ENCODE results near the gene CST9. TPM values are rescaled to one million over a fixed set of nuclear protein-coding genes. Genes with fewer than 3 reads are reported as not detected.

CST9 gene
- total and polyA plus RNA-seq, 2 of the 13 experiments (the other 11 are each of a cell fraction or from before 2014, with no cell fraction given): 0.07 TPM; not detected in 1

DNA sequence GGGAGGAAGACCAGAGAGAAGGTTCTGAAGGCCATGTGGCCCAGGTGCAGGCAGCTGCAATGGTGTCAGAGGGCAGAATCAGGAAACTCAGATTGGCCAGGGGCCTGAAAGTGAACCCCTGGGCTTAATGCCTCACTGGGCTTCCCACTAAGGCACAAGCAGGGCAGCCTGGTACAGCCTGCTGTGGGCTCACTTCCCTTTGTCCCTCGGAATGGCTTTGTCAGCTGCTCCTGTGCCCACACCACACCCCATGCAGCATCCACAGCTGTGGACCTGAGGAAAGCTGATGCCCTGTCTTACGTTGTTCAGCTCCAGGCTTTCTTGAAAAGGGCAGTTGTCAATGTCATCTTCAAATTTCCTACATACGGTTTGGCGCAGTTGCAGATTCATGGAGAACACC, 2.4 kb downstream of the CST9 start:
- DNase-seq (ENCODE audit: low spot score) (no peak), FAIRE-seq (no peak), ATAC-seq (no peak)
- in situ Hi-C loops (cut with HindIII; ENCODE audit: extremely low pct_ligation_motif_present, low pct_unique_long_range_greater_than_20kb): no loop called here
- Histone ChIP-seq H3K4me3 (replicated peaks in 1 of 3; ENCODE audit: insufficient read depth in 1 of 3, low read depth in 2 of 3, low read length in 3 of 3) (no peak overlapping the region), H3K36me3 (replicated peaks in 1 of 2; ENCODE audit: control insufficient read depth in 1 of 2, insufficient read depth in 2 of 2, low read length in 2 of 2) (no peaks in the 10 kb centered on the region), H3K4me2 (ENCODE audit: low read depth, low read length) (no peak overlapping the region), H2AFZ (ENCODE audit: low read length) (no peak overlapping the region), H3K27ac (ENCODE audit: extremely low read length, insufficient read depth, low read length) (no peak overlapping the region), H3K9me3 (ENCODE audit: low read length) (no peaks in the 10 kb centered on the region), H3K4me1 (ENCODE audit: insufficient read depth, low read length) (peaks cover 19% of the 10 kb centered on the region), H3K9ac (ENCODE audit: insufficient read depth, low read depth, low read length) (no peak overlapping the region), H3K27me3 (ENCODE audit: control insufficient read depth in 1 of 2, insufficient read depth in 2 of 2, low read length in 2 of 2) (peaks cover 2 to 28% of the 10 kb centered on the region in 2 experiments; a peak in 4 of 5 replicates), H3K79me2 (ENCODE audit: insufficient read depth, low read length) (no peaks in the 10 kb centered on the region), H4K20me1 (ENCODE audit: insufficient read depth, low read length) (no peaks in the 10 kb centered on the region)
- POLR2A ChIA-PET: no interaction called here
- intact Hi-C loops (cut with micrococcal nuclease; ENCODE audit: unreplicated experiment): no loop called here
- no peak for TF ChIP-seq ARNTL (CRISPR knock-in tag; IDR thresholded peaks at IDR 0.05)
- TF ChIP-seq NFYC (CRISPR knock-in tag; IDR thresholded peaks at IDR 0.05): no peak
- TF ChIP-seq, protein P1, sequence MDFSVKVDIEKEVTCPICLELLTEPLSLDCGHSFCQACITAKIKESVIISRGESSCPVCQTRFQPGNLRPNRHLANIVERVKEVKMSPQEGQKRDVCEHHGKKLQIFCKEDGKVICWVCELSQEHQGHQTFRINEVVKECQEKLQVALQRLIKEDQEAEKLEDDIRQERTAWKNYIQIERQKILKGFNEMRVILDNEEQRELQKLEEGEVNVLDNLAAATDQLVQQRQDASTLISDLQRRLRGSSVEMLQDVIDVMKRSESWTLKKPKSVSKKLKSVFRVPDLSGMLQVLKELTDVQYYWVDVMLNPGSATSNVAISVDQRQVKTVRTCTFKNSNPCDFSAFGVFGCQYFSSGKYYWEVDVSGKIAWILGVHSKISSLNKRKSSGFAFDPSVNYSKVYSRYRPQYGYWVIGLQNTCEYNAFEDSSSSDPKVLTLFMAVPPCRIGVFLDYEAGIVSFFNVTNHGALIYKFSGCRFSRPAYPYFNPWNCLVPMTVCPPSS (IDR thresholded peaks at IDR 0.05): no peak
- TF ChIP-seq ZNF296 (CRISPR knock-in tag; conservative IDR thresholded peaks at IDR 0.05): no peak
- TF ChIP-seq TBX2 (CRISPR knock-in tag; IDR thresholded peaks at IDR 0.05; ENCODE audit: borderline replicate concordance): no peak
- no peak for TF ChIP-seq HOXA7 (CRISPR knock-in tag; IDR thresholded peaks at IDR 0.05)
- no peak for TF ChIP-seq ZNF431 (CRISPR knock-in tag; IDR thresholded peaks at IDR 0.05; ENCODE audit: borderline replicate concordance, low read depth)
- no peak for TF ChIP-seq BORCS8-MEF2B (CRISPR knock-in tag; IDR thresholded peaks at IDR 0.05)
- TF ChIP-seq SMAD3 (CRISPR knock-in tag; IDR thresholded peaks at IDR 0.05): no peak
- no peak for TF ChIP-seq CHCHD3 (CRISPR knock-in tag; IDR thresholded peaks at IDR 0.05)
- TF ChIP-seq, protein P2, sequence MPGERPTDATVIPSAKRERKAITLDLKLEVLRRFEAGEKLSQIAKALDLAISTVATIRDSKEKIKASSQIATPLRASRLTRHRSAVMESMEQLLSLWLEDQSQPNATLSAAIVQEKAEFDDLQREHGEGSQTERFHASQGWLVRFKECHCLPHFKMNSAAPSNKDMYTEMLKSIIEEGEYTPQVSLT (CRISPR knock-in tag; IDR thresholded peaks at IDR 0.05; ENCODE audit: borderline replicate concordance, low read depth): no peak
- TF ChIP-seq, protein P3, sequence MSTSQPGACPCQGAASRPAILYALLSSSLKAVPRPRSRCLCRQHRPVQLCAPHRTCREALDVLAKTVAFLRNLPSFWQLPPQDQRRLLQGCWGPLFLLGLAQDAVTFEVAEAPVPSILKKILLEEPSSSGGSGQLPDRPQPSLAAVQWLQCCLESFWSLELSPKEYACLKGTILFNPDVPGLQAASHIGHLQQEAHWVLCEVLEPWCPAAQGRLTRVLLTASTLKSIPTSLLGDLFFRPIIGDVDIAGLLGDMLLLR (CRISPR knock-in tag; IDR thresholded peaks at IDR 0.05): no peak
- no peak for TF ChIP-seq ISX (CRISPR knock-in tag; conservative IDR thresholded peaks at IDR 0.05)
- TF ChIP-seq, protein P4, sequence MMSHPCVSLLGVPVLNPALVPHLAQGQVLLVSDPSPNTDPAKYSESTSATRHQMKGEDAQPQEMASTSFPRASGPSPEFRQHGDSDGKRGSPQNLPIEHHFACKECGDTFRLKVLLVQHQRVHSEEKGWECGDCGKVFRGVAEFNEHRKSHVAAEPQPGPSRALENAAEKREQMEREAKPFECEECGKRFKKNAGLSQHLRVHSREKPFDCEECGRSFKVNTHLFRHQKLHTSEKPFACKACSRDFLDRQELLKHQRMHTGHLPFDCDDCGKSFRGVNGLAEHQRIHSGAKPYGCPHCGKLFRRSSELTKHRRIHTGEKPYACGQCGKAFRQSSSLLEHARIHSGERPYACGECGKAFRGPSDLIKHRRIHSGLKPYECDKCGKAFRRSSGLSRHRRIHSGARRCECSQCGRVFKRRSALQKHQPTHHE (CRISPR knock-in tag; IDR thresholded peaks at IDR 0.05; ENCODE audit: borderline replicate concordance): no peak
- no peak for TF ChIP-seq ZNF224 (CRISPR knock-in tag; IDR thresholded peaks at IDR 0.05)
- no TSS peak for BruUV-seq (replicated peaks)
- CTCF ChIA-PET (ENCODE audit: low intra/inter-chr PET ratio, low total read pairs): no interaction called here
- WGBS (ENCODE audit: low lambda C conversion rate): 68% methylated on average over 4 of the region's 4 CpGs

Measured in HepG2 (cell line).